Esophagus squamous epithelium (tissue), 4 donors: ENCODE results near the gene MRAS.

ENCODE experiments used
- CTCF ChIP-seq, 6 experiments: fragments of 450-650 bp in 4 of 6; fragments of 200-600 bp in 2 of 6; sonication (generic) in 2 of 6; IDR thresholded peaks; one replicate each; pipeline ENCODE4 v1.5.1; 2016 to 2019; ENCODE audit warnings: antibody characterized with exemption in 6 of 6, mild to moderate bottlenecking in 4 of 6, moderate library complexity in 4 of 6
- POLR2A ChIP-seq, 4 donors: fragments of 450-650 bp; IDR thresholded peaks; one replicate each; pipeline ENCODE4 v1.6.1; 2017; ENCODE audit warnings: antibody characterized with exemption in 4 of 4, mild to moderate bottlenecking in 4 of 4, moderate library complexity in 3 of 4

GRCh38 chr3:138338811-138339210, 9.6 kb upstream of the MRAS start:
- TF ChIP-seq CTCF (IDR thresholded peaks at IDR 0.05) = no peak
- no peak for TF ChIP-seq POLR2A (IDR thresholded peaks at IDR 0.05)
